GM23338 (cell line): Measurements from ENCODE around the gene FCER2. TPM values are rescaled to one million over a fixed set of nuclear protein-coding genes. Genes with fewer than 3 reads are reported as not detected.
A peak's percentile ranks its signal among the peaks of the same experiment; 100 is the strongest.

Source experiments
- ATAC-seq: fragments of 200-7000 bp; cut with Tn5 transposase; 3 replicates; pipeline ENCODE4 v1.9.1; 2020
- DNase-seq: peaks from one replicate; pipeline ENCODE4 v3.0.0-alpha.2; 2015; ENCODE audit warnings: low spot score
- H2AFZ ChIP-seq: fragments of 200-600 bp; sonication (generic); 2 replicates; pipeline ENCODE4 v1.8.0; 2016; ENCODE audit warnings: antibody characterized with exemption, mild to moderate bottlenecking, moderate library complexity
- H3F3A ChIP-seq: fragments of 200-600 bp; sonication (generic); replicated peaks from 2 replicates; pipeline ENCODE4 v1.8.0; 2017; ENCODE audit warnings: antibody characterized with exemption, mixed run types, low read depth
- H3K27ac ChIP-seq: fragments of 200-600 bp; sonication (generic); 2 replicates; pipeline ENCODE4 v1.6.1; 2016; ENCODE audit warnings: low read depth
- H3K27me3 ChIP-seq: fragments of 200-600 bp; sonication (generic); 2 replicates; pipeline ENCODE4 v1.8.0; 2016; ENCODE audit warnings: mild to moderate bottlenecking, mixed run types, moderate library complexity; ENCODE audit not compliant: insufficient read depth
- H3K36me3 ChIP-seq: fragments of 200-600 bp; sonication (generic); 2 replicates; pipeline ENCODE4 v1.8.0; 2016; ENCODE audit warnings: mild to moderate bottlenecking; ENCODE audit not compliant: insufficient read depth
- H3K4me1 ChIP-seq: fragments of 200-600 bp; sonication (generic); 2 replicates; pipeline ENCODE4 v1.8.0; 2016; ENCODE audit warnings: mild to moderate bottlenecking, moderate library complexity; ENCODE audit not compliant: insufficient read depth
- H3K4me2 ChIP-seq: fragments of 200-600 bp; sonication (generic); 2 replicates; pipeline ENCODE4 v1.7.1; 2017; ENCODE audit warnings: mixed run types
- H3K4me3 ChIP-seq: fragments of 200-600 bp; sonication (generic); 2 replicates; pipeline ENCODE4 v1.6.1; 2016; ENCODE audit warnings: mixed run types
- H3K79me2 ChIP-seq: fragments of 200-600 bp; sonication (generic); replicated peaks from 2 replicates; pipeline ENCODE4 v1.8.0; 2017; ENCODE audit warnings: mild to moderate bottlenecking; ENCODE audit not compliant: insufficient read depth
- H3K9me2 ChIP-seq: fragments of 200-600 bp; sonication (generic); 2 replicates; pipeline ENCODE4 v1.8.0; 2017; ENCODE audit not compliant: insufficient read depth
- H4K20me1 ChIP-seq: fragments of 200-600 bp; sonication (generic); replicated peaks from 2 replicates; pipeline ENCODE4 v1.8.0; 2017; ENCODE audit warnings: mild to moderate bottlenecking; ENCODE audit not compliant: insufficient read depth
- H3K27ac Mint-ChIP-seq: 2 replicates; pipeline ENCODE4 v1.8.0; 2020; ENCODE audit warnings: inconsistent platforms, mild to moderate bottlenecking, moderate library complexity, mixed read lengths
- H3K27me3 Mint-ChIP-seq: 3 replicates; pipeline ENCODE4 v1.8.0; 2022; ENCODE audit warnings: low read depth, mild to moderate bottlenecking, moderate library complexity, mixed read lengths, inconsistent platforms; ENCODE audit not compliant: insufficient read depth, poor library complexity
- H3K36me3 Mint-ChIP-seq: 3 replicates; pipeline ENCODE4 v1.8.0; 2021; ENCODE audit warnings: low read depth, mild to moderate bottlenecking, inconsistent platforms, moderate library complexity, mixed read lengths
- H3K4me1 Mint-ChIP-seq: 3 replicates; pipeline ENCODE4 v1.8.0; 2020; ENCODE audit warnings: mild to moderate bottlenecking, inconsistent platforms, mixed read lengths
- H3K4me3 Mint-ChIP-seq: 3 replicates; pipeline ENCODE4 v1.8.0; 2021; ENCODE audit warnings: moderate library complexity, mild to moderate bottlenecking, inconsistent platforms, mixed read lengths
- H3K9me3 Mint-ChIP-seq: 3 replicates; pipeline ENCODE4 v1.8.0; 2020; ENCODE audit warnings: moderate library complexity, mild to moderate bottlenecking, inconsistent platforms, mixed read lengths
- CREB1 ChIP-seq: fragments of 250-450 bp; sonication (Bioruptor Pico); IDR thresholded peaks from 2 replicates; pipeline ENCODE4 v1.5.0; 2020; ENCODE audit warnings: low read depth, mild to moderate bottlenecking, moderate library complexity
- CTCF ChIP-seq, 2 experiments: fragments of 200-600 bp in 1 of 2; sonication (generic) in 1 of 2; conservative IDR thresholded peaks; 2 replicates each; pipeline versions ENCODE4 v1.5.1 to v1.6.1; 2016 to 2017; ENCODE audit warnings: antibody characterized with exemption in 2 of 2, low read depth in 2 of 2, mild to moderate bottlenecking in 2 of 2, moderate library complexity in 1 of 2
- ETS1 ChIP-seq: IDR thresholded peaks from 2 replicates; pipeline ENCODE4 v1.6.1; 2016; ENCODE audit warnings: antibody characterized with exemption
- EZH2phosphoT487 ChIP-seq: fragments of 200-600 bp; sonication (generic); IDR thresholded peaks from one replicate; pipeline ENCODE4 v1.8.1; 2018; ENCODE audit warnings: antibody characterized with exemption; ENCODE audit not compliant: unreplicated experiment
- JUNB ChIP-seq: IDR thresholded peaks from one replicate; pipeline ENCODE4 v1.6.1; 2016; ENCODE audit warnings: antibody characterized with exemption; ENCODE audit not compliant: unreplicated experiment
- NANOG ChIP-seq: IDR thresholded peaks from 2 replicates; pipeline ENCODE4 v1.6.1; 2016; ENCODE audit warnings: antibody characterized with exemption, borderline replicate concordance
- POLR2AphosphoS5 ChIP-seq: IDR thresholded peaks from 2 replicates; pipeline ENCODE4 v1.6.1; 2016; ENCODE audit warnings: antibody characterized with exemption, low read depth
- REST ChIP-seq: IDR thresholded peaks from one replicate; pipeline ENCODE4 v1.6.1; 2018; ENCODE audit warnings: antibody characterized with exemption; ENCODE audit not compliant: unreplicated experiment
- STAT1 ChIP-seq: IDR thresholded peaks from one replicate; pipeline ENCODE4 v1.6.1; 2016; ENCODE audit warnings: antibody characterized with exemption; ENCODE audit not compliant: unreplicated experiment
- ZNF114 ChIP-seq: fragments of 250-450 bp; sonication (Bioruptor Pico); IDR thresholded peaks from 2 replicates; pipeline ENCODE4 v1.5.0; 2020; ENCODE audit warnings: mild to moderate bottlenecking, moderate library complexity
- ZNF331 ChIP-seq: fragments of 250-450 bp; sonication (Bioruptor Pico); IDR thresholded peaks from 2 replicates; pipeline ENCODE4 v1.5.0; 2020; ENCODE audit warnings: low read depth, mild to moderate bottlenecking, moderate library complexity
- ZNF462 ChIP-seq: fragments of 250-450 bp; sonication (Bioruptor Pico); IDR thresholded peaks from 2 replicates; pipeline ENCODE4 v1.5.0; 2020; ENCODE audit warnings: mild to moderate bottlenecking, moderate library complexity
- polyA plus RNA-seq: library from polyadenylated mRNA; unstranded; fragments of >200 nt; fragmentation: Nextera tagmentation; extraction: Ambion mirVana; gene quantifications from 2 replicates; pipeline ENCODE4 v1.2.1, GENCODE V29; 2016
- total RNA-seq: library from RNA; depleted of rRNA; stranded (reverse); fragments of >200 nt; shearing (Covaris generic); gene quantifications from 2 replicates; pipeline ENCODE4 v1.2.3, GENCODE V29; 2014

The FCER2 gene
- total and polyA plus RNA-seq, 2 experiments from 2014 or later: 0.29 TPM; not detected in 1

GRCh38 chr19:7668842-7669241, 33.1 kb downstream of the FCER2 start, which contains the start of gene RETN:
Gene RETN (plus strand): TSS chr19:7669049. CDS start chr19:7669327, 278 bp downstream.
- Mint-ChIP-seq H3K4me1 (peaks cover 8% of the 10 kb centered on the region; the same call in 2 of the 3 replicates), H3K36me3 (no peaks in the 10 kb centered on the region)
- H3K27me3 ChIP-seq: peaks cover 46% of the 10 kb centered on the region

More at GRCh38 chr19:7668842-7669241, 33.1 kb downstream of the FCER2 start, which contains the start of gene RETN:
- no peak for TF ChIP-seq ETS1
- TF ChIP-seq CTCF (conservative IDR thresholded peaks at IDR 0.05; ENCODE audit: low read depth in 2 of 2): no peak
- TF ChIP-seq EZH2phosphoT487: no peak
- TF ChIP-seq JUNB: no peak
- TF ChIP-seq NANOG: no peak
- TF ChIP-seq POLR2AphosphoS5: no peak
- TF ChIP-seq ZNF114 (CRISPR knock-in tag): no peak
- no peak for TF ChIP-seq STAT1
- TF ChIP-seq REST: no peak
- TF ChIP-seq ZNF462 (CRISPR knock-in tag): no peak
- TF ChIP-seq ZNF331 (CRISPR knock-in tag): no peak
- no peak for TF ChIP-seq CREB1 (CRISPR knock-in tag)
- peak within 1 kb of the TSS; percentile 92 for H3K4me2 ChIP-seq
- H3K4me1 ChIP-seq: no peaks in the 10 kb centered on the region; the same call in 1 of the 2 replicates
- no peak within 1 kb of the TSS for H3K27ac Mint-ChIP-seq
- H3K27me3 Mint-ChIP-seq: peaks cover 37% of the 10 kb centered on the region
- ATAC-seq: no peak
- H3K4me3 ChIP-seq: peak within 1 kb of the TSS; percentile 79
- H3K27ac ChIP-seq: no peak within 1 kb of the TSS
- H2AFZ ChIP-seq: peak within 1 kb of the TSS; percentile 66; the same call in 1 of the 2 replicates
- no peaks in the 10 kb centered on the region for H3K9me2 ChIP-seq
- H3K36me3 ChIP-seq: no peaks in the 10 kb centered on the region
- DNase-seq: no peak
- no peaks in the 10 kb centered on the region for H3F3A ChIP-seq
- no peaks in the 10 kb centered on the region for H4K20me1 ChIP-seq
- no peaks in the 10 kb centered on the region for H3K79me2 ChIP-seq
- peaks cover 6% of the 10 kb centered on the region for H3K9me3 Mint-ChIP-seq
- peak within 1 kb of the TSS; percentile 89 for H3K4me3 Mint-ChIP-seq
